Muscle of leg (tissue), 11 donors: Measurements from ENCODE around the gene FNDC4. TPM values are rescaled to one million over a fixed set of nuclear protein-coding genes. Genes with fewer than 3 reads are reported as not detected.

Experiments
- DNase-seq: peaks from one replicate; pipeline ENCODE4 v3.0.0; 2013
- H3K27ac ChIP-seq: one replicate; pipeline ENCODE4 v1.5.1; 2013; ENCODE audit warnings: mild to moderate bottlenecking, low read length, control low read depth
- H3K27me3 ChIP-seq: one replicate; pipeline ENCODE4 v1.6.1; 2013; ENCODE audit warnings: low read length; ENCODE audit not compliant: control insufficient read depth, insufficient read depth
- H3K36me3 ChIP-seq: one replicate; pipeline ENCODE4 v1.6.1; 2013; ENCODE audit warnings: low read length; ENCODE audit not compliant: control insufficient read depth, insufficient read depth
- H3K4me1 ChIP-seq: one replicate; pipeline ENCODE4 v1.6.1; 2013; ENCODE audit warnings: low read length; ENCODE audit not compliant: control insufficient read depth, insufficient read depth
- H3K4me3 ChIP-seq: one replicate; pipeline ENCODE4 v1.5.1; 2013; ENCODE audit warnings: low read length, control low read depth
- H3K9me3 ChIP-seq: replicated peaks from 2 replicates; pipeline ENCODE4 v1.6.1; 2013; ENCODE audit warnings: low read depth, low read length; ENCODE audit not compliant: control insufficient read depth
- WGBS: methylation state at CpG from one replicate; pipeline ENCODE4 v1.1.5; 2013; ENCODE audit warnings: missing lambda C conversion rate; ENCODE audit not compliant: insufficient coverage; 5-methylcytosine and 5-hydroxymethylcytosine counted together
- polyA plus RNA-seq, 8 donors: library from polyadenylated mRNA; unstranded; fragments of 120-200 nt; gene quantifications; one replicate each; pipeline versions ENCODE4 v1.2.1 to v1.2.3, GENCODE V29; 2013; ENCODE audit warnings: inconsistent platforms in 1 of 8, low replicate concordance in 1 of 8; ENCODE audit not compliant: insufficient read length in 8 of 8, insufficient read depth in 1 of 8
- total RNA-seq: library from RNA; stranded (reverse); fragments of 120-200 nt; gene quantifications from one replicate; pipeline ENCODE4 v1.2.4, GENCODE V29; 2013

FNDC4 gene
- total and polyA plus RNA-seq, 9 donors, result 8.0 to 13.4 (median 9.7) TPM

- WGBS, result 82% methylated on average over 2 of the region's 2 CpGs
- Histone ChIP-seq H3K4me3 (no peak overlapping the region), H3K36me3 (no peaks in the 10 kb centered on the region), H3K27me3 (no peaks in the 10 kb centered on the region), H3K4me1 (no peaks in the 10 kb centered on the region), H3K9me3 (no peaks in the 10 kb centered on the region), H3K27ac (no peak overlapping the region)
- no peak for DNase-seq
Measured at GRCh38 chr2:27520316-27520715, 25.3 kb upstream of the FNDC4 start.

- no peak overlapping the region for H3K4me3 ChIP-seq
- 90% methylated on average over 2 of the region's 4 CpGs for WGBS
- DNase-seq, result no peak
Measured at GRCh38 chr2:27518782-27519113, 23.7 kb upstream of the FNDC4 start.

GRCh38 chr2:27518113-27518781 is 23.2 kb upstream of the FNDC4 start:
- Histone ChIP-seq H3K27me3 (no peaks in the 10 kb centered on the region), H3K36me3 (no peaks in the 10 kb centered on the region)

More at GRCh38 chr2:27518782-27519113, 23.7 kb upstream of the FNDC4 start:
- Histone ChIP-seq H3K36me3 (no peaks in the 10 kb centered on the region), H3K4me1 (no peaks in the 10 kb centered on the region), H3K9me3 (no peaks in the 10 kb centered on the region), H3K27ac (no peak overlapping the region), H3K27me3 (no peaks in the 10 kb centered on the region)

GRCh38 chr2:27509326-27509725 is 14.3 kb upstream of the FNDC4 start:
- Histone ChIP-seq H3K9me3 (no peaks in the 10 kb centered on the region), H3K36me3 (no peaks in the 10 kb centered on the region), H3K4me3 (no peak overlapping the region), H3K27me3 (peaks cover 6% of the 10 kb centered on the region), H3K4me1 (no peaks in the 10 kb centered on the region), H3K27ac (no peak overlapping the region)
- no CpG with 5 or more reads among the region's 6 CpGs for WGBS
- DNase-seq, result no peak

More at GRCh38 chr2:27518113-27518781, 23.2 kb upstream of the FNDC4 start:
- DNase-seq, result no peak
- Histone ChIP-seq H3K27ac (no peak overlapping the region), H3K4me1 (no peaks in the 10 kb centered on the region), H3K9me3 (no peaks in the 10 kb centered on the region), H3K4me3 (no peak overlapping the region)
- WGBS, result 88% methylated on average over 4 of the region's 5 CpGs

DNA sequence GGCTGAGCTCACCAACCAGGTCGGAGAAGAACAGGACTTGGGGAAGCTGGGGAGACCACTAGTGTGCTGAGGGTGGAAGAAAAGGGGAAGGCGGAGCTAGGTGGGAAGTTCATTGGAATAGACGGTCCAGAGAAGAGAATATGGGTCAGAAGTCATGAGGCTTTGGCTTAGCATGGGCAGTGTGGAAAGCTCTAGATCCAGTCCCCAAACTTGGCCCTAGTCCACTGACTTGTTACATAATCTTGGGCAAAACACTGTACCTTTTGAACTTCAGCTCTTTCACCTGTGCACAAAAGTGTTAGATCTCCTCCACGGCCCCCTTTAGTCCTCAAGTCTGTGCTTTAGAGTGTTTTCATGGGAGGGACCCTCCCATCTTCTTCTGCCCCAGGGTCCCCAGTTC is 12.3 kb upstream of the FNDC4 start:
- H3K36me3 ChIP-seq, result no peaks in the 10 kb centered on the region
- H3K4me1 ChIP-seq, result no peaks in the 10 kb centered on the region
- whole genome bisulfite sequencing, result 70% methylated on average over 3 of the region's 4 CpGs
- peaks cover 6% of the 10 kb centered on the region for H3K27me3 ChIP-seq
- DNase-seq, result no peak
- no peaks in the 10 kb centered on the region for H3K9me3 ChIP-seq
- no peak overlapping the region for H3K4me3 ChIP-seq
- no peak overlapping the region for H3K27ac ChIP-seq

DNA sequence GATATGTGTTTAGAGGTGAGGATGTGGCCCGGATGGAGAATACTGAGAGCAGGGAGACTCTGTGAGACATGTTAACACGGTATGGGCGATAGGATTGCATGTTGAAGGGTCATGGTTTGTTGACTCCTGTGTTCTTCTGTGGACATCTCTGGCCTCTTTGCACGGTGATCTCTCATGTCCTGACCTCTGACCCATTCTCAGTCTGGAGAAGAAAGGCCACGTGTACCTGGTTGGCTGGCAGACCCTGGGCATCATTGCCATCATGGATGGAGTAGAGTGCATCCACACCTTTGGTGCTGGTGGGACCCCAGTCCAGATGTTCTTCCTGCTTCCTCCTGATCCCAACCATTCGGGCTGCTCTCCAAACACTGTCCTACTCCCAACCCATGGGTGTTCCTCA is 11.6 kb upstream of the FNDC4 start:
- no peaks in the 10 kb centered on the region for H3K4me1 ChIP-seq
- no peak for DNase-seq
- H3K27ac ChIP-seq, result no peak overlapping the region
- no peaks in the 10 kb centered on the region for H3K9me3 ChIP-seq
- no peaks in the 10 kb centered on the region for H3K36me3 ChIP-seq
- H3K4me3 ChIP-seq, result no peak overlapping the region
- H3K27me3 ChIP-seq, result peaks cover 6% of the 10 kb centered on the region
- WGBS, result 85% methylated on average over 5 of the region's 6 CpGs

- H3K4me1 ChIP-seq, result no peaks in the 10 kb centered on the region
- no peaks in the 10 kb centered on the region for H3K9me3 ChIP-seq
- WGBS, result 25% methylated on average over 2 of the region's 4 CpGs
- H3K36me3 ChIP-seq, result no peaks in the 10 kb centered on the region
- no peak overlapping the region for H3K27ac ChIP-seq
- DNase-seq, result no peak
- H3K27me3 ChIP-seq, result peaks cover 10% of the 10 kb centered on the region
- no peak overlapping the region for H3K4me3 ChIP-seq
Measured at GRCh38 chr2:27502142-27502541, 7.1 kb upstream of the FNDC4 start.

DNA sequence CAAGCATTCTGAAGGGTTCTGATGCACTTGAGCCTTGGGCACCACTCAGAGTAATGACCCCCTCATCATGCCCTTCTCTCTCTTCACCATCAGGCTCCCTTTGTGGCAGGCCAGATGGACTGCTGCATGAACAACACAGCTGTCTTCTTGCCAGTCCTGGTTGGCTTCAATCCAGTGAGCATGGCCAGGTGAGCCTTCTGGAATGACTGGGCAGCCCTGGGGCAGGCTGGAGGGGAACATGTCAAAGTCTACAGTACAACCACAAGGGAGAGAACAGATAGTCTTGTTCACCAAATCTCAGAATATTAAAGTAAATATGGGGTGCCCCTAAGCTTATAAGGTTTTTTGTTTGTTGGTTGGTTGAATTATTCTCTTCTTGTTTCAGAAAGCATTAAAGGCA is 6.0 kb upstream of the FNDC4 start:
- no peak overlapping the region for H3K27ac ChIP-seq
- H3K9me3 ChIP-seq, result no peaks in the 10 kb centered on the region
- no peaks in the 10 kb centered on the region for H3K4me1 ChIP-seq
- no peak for DNase-seq
- H3K4me3 ChIP-seq, result no peak overlapping the region
- peaks cover 17% of the 10 kb centered on the region for H3K27me3 ChIP-seq
- no peaks in the 10 kb centered on the region for H3K36me3 ChIP-seq

GRCh38 chr2:27498975-27499374 is 4.0 kb upstream of the FNDC4 start:
- no peak overlapping the region for H3K27ac ChIP-seq
- 100% methylated on average over 1 of the region's 3 CpGs for WGBS
- H3K4me1 ChIP-seq, result peaks cover 9% of the 10 kb centered on the region
- no peaks in the 10 kb centered on the region for H3K36me3 ChIP-seq
- H3K27me3 ChIP-seq, result peaks cover 26% of the 10 kb centered on the region
- no peak overlapping the region for H3K4me3 ChIP-seq
- DNase-seq, result no peak
- H3K9me3 ChIP-seq, result no peaks in the 10 kb centered on the region

GRCh38 chr2:27497288-27497627 is 2.3 kb upstream of the FNDC4 start:
- no peak overlapping the region for H3K27ac ChIP-seq
- H3K9me3 ChIP-seq, result no peaks in the 10 kb centered on the region
- peaks cover 2% of the 10 kb centered on the region for H3K36me3 ChIP-seq
- WGBS, result no CpG with 5 or more reads among the region's 4 CpGs
- H3K27me3 ChIP-seq, result peaks cover 26% of the 10 kb centered on the region
- peaks cover 9% of the 10 kb centered on the region for H3K4me1 ChIP-seq
- no peak for DNase-seq
- no peak overlapping the region for H3K4me3 ChIP-seq
